HepG2 (cell line): Measurements from ENCODE around the gene ATRX. TPM values are rescaled to one million over a fixed set of nuclear protein-coding genes. Genes with fewer than 3 reads are reported as not detected.

Experiments
- ATAC-seq: fragments of 200-7000 bp; cut with Tn5 transposase; 3 replicates; pipeline ENCODE4 v1.9.1; 2020; ENCODE audit warnings: mild to moderate bottlenecking, moderate library complexity
- BruUV-seq: library from RNA; stranded (reverse); fragments of 400-500 nt; replicated peaks from 2 replicates; lab custom pipeline; 2021; lab: Mats Ljungman, UMichigan
- CTCF ChIA-PET: fragments of 300-600 bp; formaldehyde crosslinking; extraction: SDS; loops from one replicate; lab custom pipeline; 2021; ENCODE audit warnings: low total read pairs, inconsistent platforms, low intra/inter-chr PET ratio; lab: Yijun Ruan, JAX
- POLR2A ChIA-PET: fragments of 350-600 bp; sonication (Branson Sonifier 250); formaldehyde crosslinking; loops from one replicate; lab custom pipeline; 2020; ENCODE audit warnings: antibody characterized with exemption, inconsistent platforms; lab: Yijun Ruan, JAX
- DNase-seq: peaks from one replicate; pipeline ENCODE4 v3.0.0-alpha.2; 2015; ENCODE audit warnings: low spot score
- FAIRE-seq: peaks from 3 replicates; lab custom pipeline; 2011; peaks lifted over from hg19 to GRCh38; lab: Jason Lieb, UNC
- H2AFZ ChIP-seq: one replicate; pipeline ENCODE4 v1.6.1; 2011; ENCODE audit warnings: low read length, inconsistent platforms
- H3K27ac ChIP-seq: fragments of 300-600 bp; 3 replicates; pipeline ENCODE4 v1.8.0; 2011; ENCODE audit warnings: mixed run types, mild to moderate bottlenecking, mixed read lengths, low read length, inconsistent platforms; ENCODE audit not compliant: insufficient read depth; ENCODE audit errors: extremely low read length
- H3K27me3 ChIP-seq, 2 experiments: fragments of 200-600 bp in 1 of 2; 2 replicates in 1 of 2; 3 replicates in 1 of 2; pipeline versions ENCODE4 v1.6.0 to v1.8.0; 2011; ENCODE audit warnings: low read length in 2 of 2, mild to moderate bottlenecking in 2 of 2, moderate library complexity in 2 of 2, inconsistent platforms in 1 of 2; ENCODE audit not compliant: insufficient read depth in 2 of 2, control insufficient read depth in 1 of 2
- H3K36me3 ChIP-seq, 2 experiments: fragments of 200-600 bp in 1 of 2; replicated peaks in 1 of 2; 2 replicates in 1 of 2; 3 replicates in 1 of 2; pipeline versions ENCODE4 v1.5.1 to v1.8.0; 2011; ENCODE audit warnings: low read length in 2 of 2, inconsistent platforms in 1 of 2; ENCODE audit not compliant: insufficient read depth in 2 of 2, control insufficient read depth in 1 of 2
- H3K4me1 ChIP-seq: 2 replicates; pipeline ENCODE4 v1.5.1; 2012; ENCODE audit warnings: low read length, inconsistent platforms; ENCODE audit not compliant: insufficient read depth
- H3K4me2 ChIP-seq: 2 replicates; pipeline ENCODE4 v1.6.0; 2011; ENCODE audit warnings: low read depth, low read length, inconsistent platforms
- H3K4me3 ChIP-seq, 3 experiments: fragments of 200-600 bp in 1 of 3; sonication (generic), shearing (Covaris generic) in 1 of 3; replicated peaks in 1 of 3; 2 replicates each; pipeline ENCODE4 v1.5.1; 2011 to 2016; ENCODE audit warnings: low read length in 3 of 3, inconsistent platforms in 2 of 3, low read depth in 2 of 3, mild to moderate bottlenecking in 2 of 3, control low read depth in 1 of 3, mixed read lengths in 1 of 3; ENCODE audit not compliant: insufficient read depth in 1 of 3
- H3K79me2 ChIP-seq: one replicate; pipeline ENCODE4 v1.6.1; 2011; ENCODE audit warnings: low read length, inconsistent platforms; ENCODE audit not compliant: insufficient read depth
- H3K9ac ChIP-seq: 2 replicates; pipeline ENCODE4 v1.6.0; 2011; ENCODE audit warnings: mild to moderate bottlenecking, low read depth, low read length, inconsistent platforms; ENCODE audit not compliant: insufficient read depth
- H3K9me3 ChIP-seq: 2 replicates; pipeline ENCODE4 v1.5.1; 2012; ENCODE audit warnings: mild to moderate bottlenecking, low read length
- H4K20me1 ChIP-seq: 2 replicates; pipeline ENCODE4 v1.6.0; 2011; ENCODE audit warnings: inconsistent platforms, mild to moderate bottlenecking, low read length, moderate library complexity; ENCODE audit not compliant: insufficient read depth
- AGO1 ChIP-seq: fragments of 200-400 bp; formaldehyde crosslinking; IDR thresholded peaks from 2 replicates; pipeline ENCODE4 v1.6.1; 2017; ENCODE audit warnings: mild to moderate bottlenecking, low read depth, low read length, moderate library complexity; ENCODE audit not compliant: poor library complexity, severe bottlenecking
- CCDC6 ChIP-seq: sonication (generic); formaldehyde crosslinking; IDR thresholded peaks from 2 replicates; pipeline ENCODE4 v1.8.1; 2022; ENCODE audit warnings: mild to moderate bottlenecking, missing genetic modification reagents, moderate library complexity
- CENPX ChIP-seq: sonication (generic); formaldehyde crosslinking; IDR thresholded peaks from 2 replicates; pipeline ENCODE4 v1.9.0; 2021; ENCODE audit warnings: mild to moderate bottlenecking, missing genetic modification reagents, moderate library complexity
- FLYWCH1 ChIP-seq: sonication (generic); formaldehyde crosslinking; IDR thresholded peaks from 2 replicates; pipeline ENCODE4 v1.8.1; 2023; ENCODE audit warnings: mild to moderate bottlenecking, missing genetic modification reagents
- GPN1 ChIP-seq: sonication (generic); formaldehyde crosslinking; IDR thresholded peaks from 2 replicates; pipeline ENCODE4 v1.5.1; 2020; ENCODE audit warnings: missing genetic modification reagents, borderline replicate concordance
- ISX ChIP-seq: sonication (generic); formaldehyde crosslinking; conservative IDR thresholded peaks from 2 replicates; pipeline ENCODE4 v1.5.0; 2020; ENCODE audit warnings: missing genetic modification reagents
- KAT7 ChIP-seq: IDR thresholded peaks from 2 replicates; pipeline ENCODE4 v1.6.1; 2018; ENCODE audit warnings: borderline replicate concordance, missing compliant biosample characterization
- RARA ChIP-seq: IDR thresholded peaks from 2 replicates; pipeline ENCODE4 v1.6.1; 2016; ENCODE audit warnings: missing genetic modification reagents, missing compliant biosample characterization
- RFXANK ChIP-seq: IDR thresholded peaks from 2 replicates; pipeline ENCODE4 v1.6.1; 2016
- XBP1 ChIP-seq: sonication (generic); formaldehyde crosslinking; IDR thresholded peaks from 2 replicates; pipeline ENCODE4 v1.5.0; 2020; ENCODE audit warnings: missing genetic modification reagents
- ZBTB3 ChIP-seq: sonication (generic); formaldehyde crosslinking; IDR thresholded peaks from 2 replicates; pipeline ENCODE4 v1.4.0; 2020; ENCODE audit warnings: low read depth, mild to moderate bottlenecking, moderate library complexity, missing genetic modification reagents, borderline replicate concordance
- ZNF230 ChIP-seq: sonication (generic); formaldehyde crosslinking; IDR thresholded peaks from 2 replicates; pipeline ENCODE4 v1.4.0; 2020; ENCODE audit warnings: mild to moderate bottlenecking, missing genetic modification reagents
- ZNF580 ChIP-seq: IDR thresholded peaks from 2 replicates; pipeline ENCODE4 v1.6.1; 2016; ENCODE audit warnings: low read depth, borderline replicate concordance
- WGBS: methylation state at CpG from one replicate; pipeline ENCODE4 v1.1.6; 2017; ENCODE audit warnings: low lambda C conversion rate; 5-methylcytosine and 5-hydroxymethylcytosine counted together
- in situ Hi-C: cut with HindIII; loops from 2 replicates; pipeline ENCODE4 v1.10.0; 2017; ENCODE audit warnings: low pct_unique_long_range_greater_than_20kb; ENCODE audit not compliant: extremely low pct_ligation_motif_present
- intact Hi-C: fragments of 100-400 bp; cut with micrococcal nuclease; formaldehyde crosslinking; loops from one replicate; pipeline ENCODE4 v1.10.0; 2022; ENCODE audit not compliant: unreplicated experiment
- polyA plus RNA-seq, 8 experiments: library from polyadenylated mRNA; depleted of rRNA in 3 of 8; stranded (reverse) in 7 of 8; unstranded in 1 of 8; fragments of >200 nt; fragmentation: Illumina TruSeq in 4 of 8; extraction: Trizol in 4 of 8; gene quantifications; 2 replicates each; pipeline versions ENCODE4 v1.2.1 to v1.2.3, GENCODE V29; 2011 to 2016; ENCODE audit warnings: low read depth in 4 of 8, missing spikeins in 1 of 8, mixed read lengths in 1 of 8; ENCODE audit not compliant: insufficient read depth in 1 of 8
- total RNA-seq, 5 experiments: library from RNA; depleted of rRNA; stranded (reverse); fragments of >200 nt; fragmentation: Illumina TruSeq; extraction: Trizol; gene quantifications; 2 replicates each; pipeline ENCODE4 v1.2.3, GENCODE V29; 2016; ENCODE audit warnings: low read depth in 1 of 5
- TF ChIP-seq, protein P1 (sequence below): sonication (generic); formaldehyde crosslinking; IDR thresholded peaks from 2 replicates; pipeline ENCODE4 v1.8.1; 2023; ENCODE audit warnings: mild to moderate bottlenecking, missing genetic modification reagents
- TF ChIP-seq, protein P2 (sequence below): sonication (generic); formaldehyde crosslinking; IDR thresholded peaks from 2 replicates; pipeline ENCODE4 v1.5.0; 2020; ENCODE audit warnings: missing genetic modification reagents

Gene ATRX
- total and polyA plus RNA-seq, 2 of the 13 experiments (the other 11 are each of a cell fraction or from before 2014, with no cell fraction given), result 26.1 to 44.5 TPM

GRCh38 chrX:77597090-77597489 is 188.9 kb downstream of the ATRX start (continued):
- no peak for TF ChIP-seq RARA (CRISPR knock-in tag)
- no peak for TF ChIP-seq ZNF230 (CRISPR knock-in tag)
- no peak for TF ChIP-seq FLYWCH1 (CRISPR knock-in tag)
- TF ChIP-seq, all 625 proteins: peak for 0

DNA sequence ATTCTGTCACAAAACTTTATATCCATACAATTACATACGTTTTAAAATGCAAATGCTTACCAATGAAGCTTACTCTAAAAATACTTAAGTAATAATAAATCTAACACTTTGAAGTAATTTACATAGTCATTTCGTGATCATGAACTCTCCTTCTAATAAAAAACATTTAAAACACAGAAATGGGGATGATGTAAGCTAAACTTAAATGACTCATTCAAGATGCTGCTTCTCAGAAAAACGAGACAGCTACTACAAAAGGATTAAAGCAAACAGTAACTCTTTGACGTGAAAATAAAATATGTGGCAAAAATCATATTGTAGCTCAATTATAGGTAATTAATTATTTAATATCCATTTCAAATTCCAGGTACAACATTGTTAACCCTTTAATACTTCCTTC is 190.2 kb downstream of the ATRX start:
- no peaks in the 10 kb centered on the region for H3K9me3 ChIP-seq
- BruUV-seq, result no TSS peak
- H3K4me3 ChIP-seq, result no peak overlapping the region
- no peak overlapping the region for H3K9ac ChIP-seq
- H4K20me1 ChIP-seq, result no peaks in the 10 kb centered on the region
- 98% methylated on average over 4 of the region's 4 CpGs for WGBS
- no peak overlapping the region for H3K27ac ChIP-seq
- no peak overlapping the region for H2AFZ ChIP-seq
- intact Hi-C loops (no loop called here), in situ Hi-C loops (no loop called here)
- H3K4me2 ChIP-seq, result no peak overlapping the region
- ChIA-PET POLR2A (no interaction called here), CTCF (no interaction called here)
- H3K79me2 ChIP-seq, result no peaks in the 10 kb centered on the region
- no peaks in the 10 kb centered on the region for H3K4me1 ChIP-seq
- no peak for TF ChIP-seq GPN1 (CRISPR knock-in tag)
- TF ChIP-seq, protein P1, sequence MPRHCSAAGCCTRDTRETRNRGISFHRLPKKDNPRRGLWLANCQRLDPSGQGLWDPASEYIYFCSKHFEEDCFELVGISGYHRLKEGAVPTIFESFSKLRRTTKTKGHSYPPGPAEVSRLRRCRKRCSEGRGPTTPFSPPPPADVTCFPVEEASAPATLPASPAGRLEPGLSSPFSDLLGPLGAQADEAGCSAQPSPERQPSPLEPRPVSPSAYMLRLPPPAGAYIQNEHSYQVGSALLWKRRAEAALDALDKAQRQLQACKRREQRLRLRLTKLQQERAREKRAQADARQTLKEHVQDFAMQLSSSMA, result no peak
- no peak for TF ChIP-seq ZBTB3 (CRISPR knock-in tag)
- TF ChIP-seq KAT7 (CRISPR knock-in tag), result no peak
- TF ChIP-seq, protein P2, sequence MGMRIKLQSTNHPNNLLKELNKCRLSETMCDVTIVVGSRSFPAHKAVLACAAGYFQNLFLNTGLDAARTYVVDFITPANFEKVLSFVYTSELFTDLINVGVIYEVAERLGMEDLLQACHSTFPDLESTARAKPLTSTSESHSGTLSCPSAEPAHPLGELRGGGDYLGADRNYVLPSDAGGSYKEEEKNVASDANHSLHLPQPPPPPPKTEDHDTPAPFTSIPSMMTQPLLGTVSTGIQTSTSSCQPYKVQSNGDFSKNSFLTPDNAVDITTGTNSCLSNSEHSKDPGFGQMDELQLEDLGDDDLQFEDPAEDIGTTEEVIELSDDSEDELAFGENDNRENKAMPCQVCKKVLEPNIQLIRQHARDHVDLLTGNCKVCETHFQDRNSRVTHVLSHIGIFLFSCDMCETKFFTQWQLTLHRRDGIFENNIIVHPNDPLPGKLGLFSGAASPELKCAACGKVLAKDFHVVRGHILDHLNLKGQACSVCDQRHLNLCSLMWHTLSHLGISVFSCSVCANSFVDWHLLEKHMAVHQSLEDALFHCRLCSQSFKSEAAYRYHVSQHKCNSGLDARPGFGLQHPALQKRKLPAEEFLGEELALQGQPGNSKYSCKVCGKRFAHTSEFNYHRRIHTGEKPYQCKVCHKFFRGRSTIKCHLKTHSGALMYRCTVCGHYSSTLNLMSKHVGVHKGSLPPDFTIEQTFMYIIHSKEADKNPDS (CRISPR knock-in tag), result no peak
- TF ChIP-seq ZNF580 (CRISPR knock-in tag), result no peak
- no peak for TF ChIP-seq CENPX (CRISPR knock-in tag)
- TF ChIP-seq ISX (CRISPR knock-in tag), result no peak
- no peak for TF ChIP-seq CCDC6 (CRISPR knock-in tag)
- no peak for TF ChIP-seq XBP1 (CRISPR knock-in tag)
- no peak for TF ChIP-seq AGO1
- TF ChIP-seq RFXANK, result no peak
- ATAC-seq, result no peak
- H3K36me3 ChIP-seq, result no peaks in the 10 kb centered on the region
- FAIRE-seq, result no peak
- DNase-seq, result no peak
- no peaks in the 10 kb centered on the region for H3K27me3 ChIP-seq
